Esophagus squamous epithelium (tissue), 5 donors: ENCODE results near the gene NPPA. TPM values are rescaled to one million over a fixed set of nuclear protein-coding genes. Genes with fewer than 3 reads are reported as not detected.

ENCODE experiments used
- DNase-seq: peaks from one replicate; lab custom pipeline; 2025; lab: John Stamatoyannopoulos, UW
- H3K27ac ChIP-seq, 4 donors: fragments of 200-600 bp; sonication (generic); one replicate each; pipeline ENCODE4 v1.5.1; 2016 to 2019; ENCODE audit warnings: mild to moderate bottlenecking in 1 of 4
- H3K27me3 ChIP-seq, 4 donors: fragments of 200-600 bp; sonication (generic); 1 replicate in 3 of 4; 2 replicates in 1 of 4; pipeline versions ENCODE4 v1.5.1 to v1.6.0; 2017 to 2021; ENCODE audit warnings: antibody characterized with exemption in 1 of 4
- H3K36me3 ChIP-seq, 3 donors: fragments of 200-600 bp; sonication (generic); one replicate each; pipeline ENCODE4 v1.5.1; 2016 to 2019
- H3K4me1 ChIP-seq, 3 donors: fragments of 200-600 bp; sonication (generic); one replicate each; pipeline ENCODE4 v1.5.1; 2017 to 2019
- H3K4me3 ChIP-seq, 4 donors: fragments of 200-600 bp; sonication (generic); 1 replicate in 3 of 4; 2 replicates in 1 of 4; pipeline ENCODE4 v1.5.1; 2016 to 2019; ENCODE audit warnings: mild to moderate bottlenecking in 2 of 4, moderate library complexity in 1 of 4
- H3K9me3 ChIP-seq, 3 donors: fragments of 200-600 bp; sonication (generic); one replicate each; pipeline ENCODE4 v1.5.1; 2016 to 2019
- CTCF ChIP-seq, 6 experiments: fragments of 450-650 bp in 4 of 6; fragments of 200-600 bp in 2 of 6; sonication (generic) in 2 of 6; IDR thresholded peaks; one replicate each; pipeline ENCODE4 v1.5.1; 2016 to 2019; ENCODE audit warnings: antibody characterized with exemption in 6 of 6, mild to moderate bottlenecking in 4 of 6, moderate library complexity in 4 of 6
- POLR2A ChIP-seq, 4 donors: fragments of 450-650 bp; IDR thresholded peaks; one replicate each; pipeline ENCODE4 v1.6.1; 2017; ENCODE audit warnings: antibody characterized with exemption in 4 of 4, mild to moderate bottlenecking in 4 of 4, moderate library complexity in 3 of 4
- WGBS, 2 donors: methylation state at CpG; one replicate each; pipeline ENCODE4 v1.1.5; 2018; 5-methylcytosine and 5-hydroxymethylcytosine counted together
- intact Hi-C: fragments of 100-400 bp; cut with DNase I; formaldehyde crosslinking; loops from one replicate; pipeline ENCODE4 v1.15.0; 2022
- total RNA-seq, 4 donors: library from RNA; depleted of rRNA; stranded (reverse); fragments of >200 nt; gene quantifications; one replicate each; pipeline ENCODE4 v1.1.0, GENCODE V29; 2016
- donor health status: DM: yes; HTN: yes; CAD: no.

NPPA gene
- total RNA-seq, 4 donors from 2014 or later: not detected

GRCh38 chr1:11842154-11843041 lies 5.2 kb downstream of the NPPA start:
- H3K4me3 ChIP-seq: no peak overlapping the region
- no peaks in the 10 kb centered on the region for H3K27me3 ChIP-seq
- peak overlapping the region in 1 of 4 donors; percentile 0 for H3K27ac ChIP-seq
- no peak for DNase-seq
- H3K9me3 ChIP-seq: no peaks in the 10 kb centered on the region
- peaks cover 23 to 96% (median 43%) of the 10 kb centered on the region in 3 donors for H3K36me3 ChIP-seq
- H3K4me1 ChIP-seq: no peaks in the 10 kb centered on the region
- no peak for TF ChIP-seq CTCF (IDR thresholded peaks at IDR 0.05)
- no peak for TF ChIP-seq POLR2A (IDR thresholded peaks at IDR 0.05)
- intact Hi-C loops: loop anchor here (10.0 kb wide), 1 partner anchor 52 kb away; no protein-coding TSS in a partner anchor
- WGBS, 2 donors: 66 to 68% methylated on average over 16 of the region's 19 CpGs

GRCh38 chr1:11841245-11842153 lies 6.1 kb downstream of the NPPA start:
- intact Hi-C loops: loop anchor here (10.0 kb wide), 1 partner anchor 53 kb away; no protein-coding TSS in a partner anchor
- H3K27ac ChIP-seq: peak overlapping the region in 1 of 4 donors; percentile 6
- WGBS, 2 donors: 70 to 77% methylated on average over 16 to 17 of the region's 17 CpGs
- H3K4me1 ChIP-seq: no peaks in the 10 kb centered on the region
- TF ChIP-seq POLR2A (IDR thresholded peaks at IDR 0.05) (no peak), CTCF (IDR thresholded peaks at IDR 0.05) (no peak)
- H3K27me3 ChIP-seq: no peaks in the 10 kb centered on the region
- no peak overlapping the region for H3K4me3 ChIP-seq
- DNase-seq: no peak
- no peaks in the 10 kb centered on the region for H3K9me3 ChIP-seq
- peaks cover 23 to 96% (median 50%) of the 10 kb centered on the region in 3 donors for H3K36me3 ChIP-seq

- peaks cover 33 to 99% (median 64%) of the 10 kb centered on the region in 3 donors for H3K36me3 ChIP-seq
- H3K4me3 ChIP-seq: no peak overlapping the region
- DNase-seq: no peak
- no peak overlapping the region for H3K27ac ChIP-seq
- TF ChIP-seq POLR2A (IDR thresholded peaks at IDR 0.05): no peak
- TF ChIP-seq CTCF (IDR thresholded peaks at IDR 0.05): no peak
- WGBS, 2 donors: 84 to 88% methylated on average over 4 to 10 of the region's 20 CpGs
- H3K27me3 ChIP-seq: no peaks in the 10 kb centered on the region
- H3K4me1 ChIP-seq: no peaks in the 10 kb centered on the region
- intact Hi-C loops: loop anchor here (10.0 kb wide), 2 partner anchors 55 to 125 kb away; no protein-coding TSS in a partner anchor
- no peaks in the 10 kb centered on the region for H3K9me3 ChIP-seq
These were observed 7.6 kb downstream of the NPPA start for GRCh38 chr1:11839727-11840705.

- H3K4me1 ChIP-seq: no peaks in the 10 kb centered on the region
- H3K9me3 ChIP-seq: no peaks in the 10 kb centered on the region
- H3K27ac ChIP-seq: no peak overlapping the region
- peaks cover 37 to 99% (median 78%) of the 10 kb centered on the region in 3 donors for H3K36me3 ChIP-seq
- 32 to 50% methylated on average over 14 to 18 of the region's 40 CpGs for WGBS, 2 donors
- TF ChIP-seq CTCF (IDR thresholded peaks at IDR 0.05): peak; percentile 89 to 96 (median 93)
- no peak for TF ChIP-seq POLR2A (IDR thresholded peaks at IDR 0.05)
- intact Hi-C loops: loop anchor here (10.0 kb wide), 1 partner anchor 126 kb away; no protein-coding TSS in a partner anchor
- peak; percentile 12 for DNase-seq
- no peaks in the 10 kb centered on the region for H3K27me3 ChIP-seq
- H3K4me3 ChIP-seq: no peak overlapping the region
These were observed 9.0 kb downstream of the NPPA start for GRCh38 chr1:11838349-11839272.
